ENCODE results near the gene BPIFB1. TPM values are rescaled to one million over a fixed set of nuclear protein-coding genes. Genes with fewer than 3 reads are reported as not detected.

BPIFB1 gene
- total RNA-seq, 4 donors from 2014 or later, result not detected

GRCh38 chr20:33337119-33337518, 54.1 kb downstream of the BPIFB1 start:
- Histone ChIP-seq H3K4me3 (replicated peaks in 1 of 3) (no peak overlapping the region), H3K9me3 (no peaks in the 10 kb centered on the region), H3K27ac (no peak overlapping the region), H3K36me3 (no peaks in the 10 kb centered on the region), H3K27me3 (no peaks in the 10 kb centered on the region), H3K4me1 (no peaks in the 10 kb centered on the region)
- TF ChIP-seq POLR2A (IDR thresholded peaks at IDR 0.05) (no peak), CTCF (IDR thresholded peaks at IDR 0.05) (no peak)
- intact Hi-C loops (cut with DNase I), result no loop called here
- DNase-seq, result no peak
- 79 to 81% methylated on average over 8 of the region's 8 CpGs for WGBS, 2 donors

- Histone ChIP-seq H3K27ac (no peak overlapping the region), H3K27me3 (no peaks in the 10 kb centered on the region), H3K4me1 (no peaks in the 10 kb centered on the region), H3K4me3 (replicated peaks in 1 of 3) (no peak overlapping the region), H3K36me3 (no peaks in the 10 kb centered on the region), H3K9me3 (no peaks in the 10 kb centered on the region)
- DNase-seq, result no peak
- WGBS, 2 donors, result 74 to 81% methylated on average over 6 of the region's 6 CpGs
- TF ChIP-seq POLR2A (IDR thresholded peaks at IDR 0.05) (no peak), CTCF (IDR thresholded peaks at IDR 0.05) (no peak)
- intact Hi-C loops (cut with DNase I), result no loop called here
Observed at GRCh38 chr20:33337531-33338165, 54.6 kb downstream of the BPIFB1 start.

- Histone ChIP-seq H3K4me1 (no peaks in the 10 kb centered on the region), H3K27me3 (no peaks in the 10 kb centered on the region), H3K36me3 (no peaks in the 10 kb centered on the region), H3K27ac (no peak overlapping the region), H3K9me3 (no peaks in the 10 kb centered on the region), H3K4me3 (replicated peaks in 1 of 3) (no peak overlapping the region)
- TF ChIP-seq POLR2A (IDR thresholded peaks at IDR 0.05) (no peak), CTCF (IDR thresholded peaks at IDR 0.05) (no peak)
- intact Hi-C loops (cut with DNase I), result no loop called here
- no peak for DNase-seq
- 85 to 88% methylated on average over 5 of the region's 5 CpGs for WGBS, 2 donors
Observed at GRCh38 chr20:33338467-33339258, 55.6 kb downstream of the BPIFB1 start.

- H3K36me3 ChIP-seq, result no peaks in the 10 kb centered on the region
- no peak for TF ChIP-seq CTCF (IDR thresholded peaks at IDR 0.05)
- TF ChIP-seq POLR2A (IDR thresholded peaks at IDR 0.05), result no peak
- H3K27ac ChIP-seq, result no peak overlapping the region
- 59 to 64% methylated on average over 8 of the region's 8 CpGs for whole genome bisulfite sequencing, 2 donors
- intact Hi-C loops (cut with DNase I), result no loop called here
- H3K9me3 ChIP-seq, result no peaks in the 10 kb centered on the region
- H3K27me3 ChIP-seq, result no peaks in the 10 kb centered on the region
- no peak overlapping the region for H3K4me3 ChIP-seq (replicated peaks in 1 of 3)
- no peaks in the 10 kb centered on the region for H3K4me1 ChIP-seq
- DNase-seq, result no peak
Observed at GRCh38 chr20:33339515-33340058, 56.6 kb downstream of the BPIFB1 start.

- intact Hi-C loops (cut with DNase I), result no loop called here
- whole genome bisulfite sequencing, 2 donors, result 97 to 98% methylated on average over 4 of the region's 4 CpGs
- TF ChIP-seq POLR2A (IDR thresholded peaks at IDR 0.05) (no peak), CTCF (IDR thresholded peaks at IDR 0.05) (no peak)
Observed at GRCh38 chr20:33343521-33343920, 60.5 kb downstream of the BPIFB1 start.

More at GRCh38 chr20:33343521-33343920, 60.5 kb downstream of the BPIFB1 start:
- Histone ChIP-seq H3K4me3 (replicated peaks in 1 of 3) (no peak overlapping the region), H3K36me3 (no peaks in the 10 kb centered on the region), H3K27ac (no peak overlapping the region), H3K9me3 (no peaks in the 10 kb centered on the region), H3K4me1 (no peaks in the 10 kb centered on the region), H3K27me3 (no peaks in the 10 kb centered on the region)
- DNase-seq, result no peak

All from thyroid gland (tissue), 4 donors.